ENCODE measurements around the gene TXNDC5.
"Not testable (repeated sequence)": the region's sequence is repeated elsewhere in the genome, so short reads cannot be mapped to it uniquely, and the experiment has no call there.

Gene TXNDC5

DNA sequence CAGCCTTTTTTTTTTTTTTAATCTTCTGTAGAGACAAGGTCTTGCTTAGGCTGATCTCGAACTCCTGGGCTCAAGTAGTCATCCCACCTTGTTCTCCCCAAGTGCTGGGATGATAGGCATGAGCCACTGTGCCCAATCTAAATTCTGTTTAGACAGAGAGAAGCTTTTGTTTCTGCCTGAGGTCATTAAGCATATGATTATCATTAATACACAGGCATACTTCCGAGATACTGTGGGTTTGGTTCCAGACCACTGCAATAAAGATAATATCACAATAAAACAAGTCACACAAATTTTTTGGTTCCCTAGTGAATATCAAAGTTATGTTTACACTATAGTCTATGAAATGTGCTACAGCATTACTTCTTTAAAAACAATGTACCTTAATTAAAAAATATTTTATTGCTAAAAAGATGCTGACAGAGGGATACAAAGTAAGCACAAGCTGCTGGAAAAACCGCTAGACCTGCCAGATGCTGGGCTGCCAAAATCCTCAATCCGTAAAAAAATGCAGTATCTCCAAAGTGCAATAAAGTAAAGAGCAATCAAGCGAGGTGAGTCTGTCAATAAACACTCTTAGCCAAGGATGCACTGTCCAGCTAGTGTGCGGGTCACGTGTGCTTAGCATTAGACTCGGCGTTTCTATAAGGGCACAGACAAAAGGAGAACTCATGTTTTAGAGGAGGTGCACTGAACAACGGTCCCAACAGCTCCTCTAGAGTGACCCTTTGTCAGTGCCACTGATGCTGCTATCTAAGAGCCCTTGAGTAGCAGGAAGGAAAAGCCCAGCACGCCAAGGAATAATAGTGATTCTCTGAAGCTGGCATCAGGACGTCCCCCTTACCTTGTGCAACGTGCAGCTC is 16.1 kb downstream of the TXNDC5 start:
- DNase-seq, result no peak

DNA sequence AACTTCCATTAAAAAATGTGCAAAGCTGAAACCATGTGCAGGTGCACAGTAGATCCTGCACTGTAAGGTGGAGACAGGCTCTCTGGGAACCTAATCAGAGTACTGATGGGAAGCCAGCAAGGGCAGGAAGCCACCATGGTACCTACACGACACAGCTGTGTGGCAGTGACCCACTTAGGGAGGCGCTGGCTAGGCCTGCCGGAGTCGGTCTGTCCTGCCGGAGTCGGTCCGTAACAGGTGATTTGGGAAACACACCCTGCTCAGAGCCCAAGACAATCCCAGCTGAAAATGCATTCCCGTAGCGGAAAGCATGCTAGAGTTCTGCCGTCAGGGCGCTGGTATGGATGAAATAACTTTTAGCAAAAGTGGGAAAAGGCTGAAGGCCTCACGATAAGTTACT is 17.2 kb downstream of the TXNDC5 start:
- no peak for DNase-seq

DNA sequence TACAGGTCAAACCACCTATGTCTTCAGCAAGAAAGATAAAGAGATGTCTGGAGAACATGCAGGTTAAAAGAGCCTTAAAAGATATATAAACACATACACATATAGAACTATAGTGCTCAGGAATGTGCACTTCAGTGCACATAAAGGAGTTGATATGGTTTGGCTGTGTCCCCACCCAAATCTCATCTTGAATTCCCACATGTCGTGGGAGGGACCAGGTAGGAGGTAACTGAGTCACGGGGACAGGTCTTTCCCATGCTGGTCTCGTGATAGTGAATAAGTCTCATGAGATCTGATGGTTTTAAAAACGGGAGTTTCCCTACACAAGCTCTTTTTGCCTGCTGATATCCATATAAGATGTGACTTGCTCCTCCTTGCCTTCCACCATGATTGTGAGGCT is 18.2 kb downstream of the TXNDC5 start:
- not testable (repeated sequence) for DNase-seq

DNA sequence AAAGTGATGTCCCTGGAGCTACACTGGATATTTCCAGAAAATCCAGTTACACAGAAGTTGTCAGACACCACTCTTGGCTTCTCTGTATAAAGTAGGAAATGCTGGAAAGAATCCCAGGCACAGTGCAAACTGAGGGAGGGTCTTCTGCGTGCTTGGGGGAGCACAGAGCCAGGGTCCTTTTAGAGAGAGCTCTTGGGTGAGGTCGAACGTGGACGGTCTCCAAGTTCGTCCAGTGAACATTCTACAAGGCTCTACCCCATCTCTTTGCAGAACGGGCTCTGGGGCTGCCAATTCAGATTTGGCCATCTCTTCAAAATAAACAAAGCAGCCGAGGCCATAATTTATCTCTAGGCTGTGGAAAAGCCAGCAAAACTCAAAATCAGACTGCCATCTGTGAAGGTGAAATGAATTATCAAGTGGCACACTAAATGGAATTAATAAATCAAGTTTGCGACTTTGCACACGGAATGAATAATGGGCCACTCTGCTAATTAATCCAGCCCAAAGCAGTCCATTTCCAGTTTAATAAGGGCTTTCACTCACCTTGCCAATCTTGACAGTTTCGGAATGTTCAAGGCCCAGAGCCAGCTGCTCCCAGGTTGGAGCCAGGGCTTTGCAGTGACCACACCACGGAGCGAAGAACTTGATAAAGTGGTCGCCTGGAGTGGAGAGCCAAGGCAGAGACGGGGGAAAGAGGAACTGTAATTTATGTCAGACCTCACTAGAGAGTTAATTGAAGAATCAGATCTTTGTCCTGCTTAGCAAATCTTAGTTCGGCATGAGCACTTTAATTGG is 19.3 kb downstream of the TXNDC5 start:
- no peak for DNase-seq

DNA sequence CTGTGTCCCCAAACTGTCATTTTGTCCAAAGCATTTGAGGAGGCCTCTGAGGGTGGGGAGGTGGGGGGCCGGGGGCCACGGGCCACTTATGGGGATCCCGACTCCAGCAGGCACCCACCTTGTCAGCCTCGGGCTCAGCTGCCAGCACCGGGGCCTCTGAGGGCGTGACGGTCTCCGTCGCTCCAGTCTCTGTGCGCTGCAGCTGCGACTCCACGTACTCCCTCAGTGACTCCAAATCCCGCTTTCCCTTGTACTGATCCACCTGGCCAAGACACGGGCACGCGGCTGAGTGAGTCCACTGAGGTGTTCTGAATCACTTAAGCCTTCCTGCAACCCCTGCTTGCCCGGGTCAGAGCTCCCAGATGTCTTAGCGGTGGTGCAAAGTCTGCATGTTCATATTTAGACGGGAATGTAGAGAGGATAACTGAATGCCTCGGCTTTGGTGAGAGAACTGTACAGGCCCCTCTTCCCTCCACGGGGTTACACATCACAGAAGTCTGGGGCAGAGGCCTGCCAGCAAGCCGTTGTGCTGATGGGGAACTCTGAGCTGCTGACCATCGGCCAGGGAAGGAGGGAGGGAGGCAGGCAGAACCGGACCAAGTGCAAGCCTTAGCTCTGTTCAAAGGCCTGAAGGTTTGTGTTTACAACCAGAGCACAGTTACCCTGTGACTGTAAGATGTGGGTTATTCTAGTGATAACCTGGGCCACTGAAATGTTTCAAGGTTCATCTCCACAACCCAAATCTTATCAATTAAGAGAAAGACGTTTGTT is 21.8 kb downstream of the TXNDC5 start:
- DNase-seq, result no peak

DNA sequence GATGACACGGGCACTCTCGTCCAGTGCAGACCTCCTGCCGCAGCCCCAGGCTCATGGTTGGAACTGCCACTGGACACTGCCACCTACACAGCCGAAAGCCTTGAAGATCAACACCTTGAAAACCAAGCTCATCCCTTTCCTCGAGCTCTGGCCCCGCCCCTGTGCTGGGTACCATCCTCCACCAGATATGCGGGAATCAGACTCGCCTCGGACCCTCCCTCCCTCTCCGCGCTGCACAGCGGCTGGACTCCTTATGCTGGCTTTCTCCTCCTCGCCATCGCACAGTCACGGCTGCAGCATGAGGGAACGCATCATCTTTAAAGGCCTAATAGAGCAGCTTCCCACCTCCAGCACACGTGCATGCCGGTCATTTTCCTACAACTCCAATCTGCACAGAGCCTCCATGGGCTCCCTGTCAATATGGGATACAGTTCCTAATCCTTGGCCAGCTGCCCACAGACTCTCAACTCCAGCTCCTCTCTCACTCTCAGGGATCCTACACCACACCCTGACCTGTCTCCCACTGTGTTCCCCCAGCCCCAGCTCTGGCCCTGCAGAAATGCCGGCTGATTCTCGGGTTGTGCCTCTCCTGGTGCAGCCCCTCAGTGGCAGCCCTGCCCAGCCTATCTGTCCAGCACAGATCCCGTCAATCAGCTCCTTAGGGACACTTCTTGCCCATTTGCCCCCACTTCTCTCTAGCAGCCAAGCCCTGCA is 23.2 kb downstream of the TXNDC5 start:
- DNase-seq, result no peak

DNA sequence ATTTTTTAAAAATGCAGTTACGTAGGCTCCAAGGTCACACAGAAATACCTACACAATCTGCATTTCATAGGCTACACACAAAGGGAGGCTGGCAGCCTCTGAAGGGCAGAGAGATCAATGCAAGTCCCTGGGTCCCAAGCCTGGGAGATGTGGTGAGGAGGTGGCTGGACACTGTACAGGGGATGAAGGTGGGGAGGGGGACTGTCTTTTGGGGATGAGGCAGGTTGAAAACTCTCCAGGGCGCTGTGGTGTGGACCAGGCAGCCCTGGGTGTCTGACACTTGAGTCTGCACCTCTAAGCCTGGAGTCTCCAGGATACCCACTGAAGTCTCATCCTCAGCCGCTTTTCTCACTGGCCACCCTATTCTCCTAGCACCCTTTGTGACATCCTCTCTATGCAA is 24.5 kb downstream of the TXNDC5 start:
- DNase-seq, result no peak

DNA sequence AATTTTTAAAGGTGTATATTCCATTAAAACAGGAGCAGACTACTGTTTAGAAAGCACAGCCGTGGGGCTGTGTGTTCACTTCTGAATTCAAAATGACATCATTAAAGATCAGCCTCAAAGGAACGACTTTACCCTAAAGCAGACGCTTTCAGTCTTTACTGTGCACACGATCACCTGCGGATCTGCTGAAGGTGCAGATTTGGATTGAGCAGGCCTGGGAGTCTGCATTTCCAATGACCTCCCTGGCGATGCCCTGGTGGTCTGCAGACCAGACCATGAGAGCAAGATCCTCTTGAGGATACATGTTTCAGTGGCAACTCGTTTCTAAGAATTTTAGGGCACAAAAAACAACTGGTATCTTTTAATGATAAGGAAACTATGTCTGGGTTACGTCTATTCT is 27.2 kb downstream of the TXNDC5 start:
- DNase-seq, result no peak

DNA sequence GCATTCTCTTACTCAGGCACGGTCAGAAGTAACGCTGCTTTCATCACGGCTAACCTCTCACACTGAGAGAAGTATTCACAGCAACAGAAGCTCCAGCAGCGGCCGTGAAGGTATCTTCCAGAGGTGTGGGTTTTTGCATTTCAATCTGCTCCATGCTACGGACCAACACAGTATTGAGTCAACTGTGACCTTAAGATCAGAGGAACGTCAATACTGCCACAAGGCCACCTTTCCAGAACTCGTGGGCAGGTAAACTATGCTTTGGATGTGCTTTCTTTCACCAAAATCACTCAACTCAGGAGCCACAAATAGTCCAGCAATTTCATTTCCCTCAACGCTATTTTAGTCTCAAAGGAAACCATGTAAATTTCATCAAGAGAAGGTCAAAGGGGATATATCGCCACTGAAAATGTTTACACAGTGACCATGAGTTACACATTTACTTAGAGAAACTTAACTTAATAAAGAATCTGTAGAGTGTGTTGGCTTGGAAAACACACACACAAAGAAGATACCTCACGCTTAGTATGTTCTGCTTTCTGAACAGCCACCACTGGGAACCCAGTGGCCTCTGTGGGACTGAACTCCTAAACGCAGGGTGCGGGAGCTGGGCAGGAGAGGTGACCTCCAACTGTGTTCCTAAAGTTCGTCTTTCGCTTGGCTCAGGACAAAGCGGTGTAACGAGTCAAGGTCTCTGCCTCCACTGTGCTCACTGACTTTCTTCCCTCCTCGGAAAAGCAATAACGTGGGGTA is 27.9 kb downstream of the TXNDC5 start:
- DNase-seq, result no peak

DNA sequence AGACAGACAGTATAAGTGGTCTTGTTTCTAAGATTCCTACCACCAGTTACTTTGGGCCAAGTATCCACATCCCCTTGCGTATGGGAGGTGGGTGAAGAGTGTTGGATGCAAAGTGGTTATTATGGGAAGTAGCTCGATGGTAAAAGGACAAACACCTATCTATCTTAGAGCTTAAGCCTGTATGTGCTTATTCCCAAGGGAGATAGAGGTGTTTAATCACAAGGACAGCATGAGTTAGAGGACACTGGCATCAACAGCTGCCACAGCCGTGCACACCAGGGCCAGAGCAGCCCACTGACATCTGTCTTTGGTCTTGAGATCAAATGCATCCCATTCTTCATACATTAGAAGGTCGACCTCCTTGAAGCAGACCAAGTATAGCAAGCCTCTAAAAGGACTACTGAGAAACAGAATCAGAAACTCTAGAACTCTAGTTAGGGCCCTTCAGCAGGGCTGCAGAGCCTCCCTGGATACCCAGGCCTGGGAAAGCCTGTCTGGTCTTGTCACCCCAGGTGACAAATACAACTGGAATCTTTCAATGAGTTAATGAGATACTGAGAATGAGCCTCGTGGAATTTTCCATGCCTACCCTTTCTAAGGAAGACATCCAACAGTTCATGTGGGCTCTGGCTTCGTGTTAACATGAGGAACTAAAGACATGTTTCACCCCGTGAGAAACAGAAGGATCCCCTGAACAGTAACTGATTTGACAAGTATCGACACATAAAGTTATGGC is 28.7 kb downstream of the TXNDC5 start:
- DNase-seq, result no peak

DNA sequence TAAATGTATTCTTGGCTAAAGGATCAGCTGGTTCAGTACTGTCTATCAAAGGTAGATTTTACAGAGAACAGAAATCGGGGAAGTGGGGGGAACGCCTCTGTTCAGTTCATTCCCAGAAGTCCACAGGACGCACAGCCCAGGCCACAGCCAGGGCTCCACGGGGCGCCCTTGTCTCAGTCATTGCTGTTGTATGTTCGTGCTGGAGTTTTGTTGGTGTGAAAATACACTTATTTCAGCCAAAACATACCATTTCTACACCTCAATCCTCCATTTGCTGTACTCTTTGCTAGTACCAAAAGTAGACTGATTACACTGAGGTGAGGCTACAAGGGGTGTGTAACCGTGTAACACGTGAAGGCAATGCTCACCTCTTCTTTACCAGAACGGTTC is 29.9 kb downstream of the TXNDC5 start:
- DNase-seq, result no peak

DNA sequence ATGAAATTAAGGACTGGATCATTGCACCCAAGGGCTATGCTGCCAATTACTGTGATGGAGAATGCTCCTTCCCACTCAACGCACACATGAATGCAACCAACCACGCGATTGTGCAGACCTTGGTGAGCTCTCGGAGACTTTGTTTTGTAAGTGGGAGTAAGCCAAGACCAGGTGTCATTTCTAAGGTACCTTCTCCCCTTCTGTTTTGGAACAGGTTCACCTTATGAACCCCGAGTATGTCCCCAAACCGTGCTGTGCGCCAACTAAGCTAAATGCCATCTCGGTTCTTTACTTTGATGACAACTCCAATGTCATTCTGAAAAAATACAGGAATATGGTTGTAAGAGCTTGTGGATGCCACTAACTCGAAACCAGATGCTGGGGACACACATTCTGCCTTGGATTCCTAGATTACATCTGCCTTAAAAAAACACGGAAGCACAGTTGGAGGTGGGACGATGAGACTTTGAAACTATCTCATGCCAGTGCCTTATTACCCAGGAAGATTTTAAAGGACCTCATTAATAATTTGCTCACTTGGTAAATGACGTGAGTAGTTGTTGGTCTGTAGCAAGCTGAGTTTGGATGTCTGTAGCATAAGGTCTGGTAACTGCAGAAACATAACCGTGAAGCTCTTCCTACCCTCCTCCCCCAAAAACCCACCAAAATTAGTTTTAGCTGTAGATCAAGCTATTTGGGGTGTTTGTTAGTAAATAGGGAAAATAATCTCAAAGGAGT is 30.4 kb downstream of the TXNDC5 start:
- DNase-seq, result no peak

DNA sequence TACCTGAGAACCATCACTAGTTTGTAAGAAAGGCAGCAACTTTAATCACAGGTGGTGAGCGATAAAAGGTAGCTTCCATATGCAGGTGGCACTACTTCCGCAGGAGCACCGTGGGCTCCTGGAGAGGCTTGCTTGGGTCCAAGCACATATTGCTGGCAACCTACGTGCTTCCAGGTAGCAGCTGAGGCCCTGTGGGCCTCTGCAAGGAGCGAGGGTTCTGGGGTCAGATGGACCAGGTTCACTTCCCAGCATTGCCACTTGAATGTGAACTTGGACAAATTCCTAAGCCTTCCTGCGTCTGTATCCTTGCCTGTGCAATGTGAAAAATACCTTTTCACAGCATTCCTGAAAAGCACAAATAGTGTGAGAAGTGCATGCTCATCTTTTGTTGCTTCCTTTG is 31.0 kb downstream of the TXNDC5 start:
- DNase-seq, result no peak

DNA sequence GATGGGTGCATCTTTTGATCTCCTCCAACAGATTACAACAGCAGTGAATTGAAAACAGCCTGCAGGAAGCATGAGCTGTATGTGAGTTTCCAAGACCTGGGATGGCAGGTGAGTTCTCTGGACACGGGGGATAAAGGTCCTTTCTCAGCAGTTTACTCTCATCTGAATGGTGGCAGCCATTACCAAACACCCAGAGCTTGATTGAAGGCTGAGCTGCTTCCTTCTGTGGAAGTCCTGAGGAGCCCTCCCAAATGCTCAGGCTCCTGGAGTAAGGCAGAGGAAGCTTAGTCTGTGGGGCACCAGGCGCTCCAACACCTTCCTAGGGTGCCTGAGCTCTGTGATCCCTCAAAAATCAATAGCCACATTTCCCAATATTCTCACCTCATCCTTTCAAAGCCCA is 31.5 kb downstream of the TXNDC5 start:
- no peak for DNase-seq

DNA sequence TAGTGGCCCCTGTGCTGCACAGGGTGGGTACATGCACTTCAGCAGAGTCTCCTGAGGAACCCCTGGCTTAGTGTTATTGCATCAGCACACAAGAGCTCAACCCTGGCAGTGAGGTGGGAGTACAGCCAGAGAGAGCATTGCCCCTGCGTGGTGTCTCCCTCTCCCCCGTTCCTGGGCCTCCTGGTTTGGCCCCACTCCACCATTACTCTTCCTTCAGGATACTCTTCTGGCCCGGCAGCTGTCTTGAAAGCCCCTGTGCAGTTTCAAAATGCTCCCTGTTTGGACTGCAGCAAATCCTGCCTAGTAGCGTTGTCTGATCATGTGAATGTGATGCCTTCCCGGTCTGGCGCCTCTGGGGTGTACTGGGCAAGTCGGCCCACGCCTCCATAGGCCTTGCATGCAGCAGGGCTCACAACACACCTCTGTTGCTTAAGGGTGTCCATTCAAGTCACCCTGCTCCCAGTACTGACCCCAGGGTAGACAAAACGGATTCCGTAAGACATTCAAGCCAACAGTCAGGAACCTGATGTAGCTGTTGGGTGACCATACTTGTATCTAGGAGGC is 32.1 kb downstream of the TXNDC5 start:
- no peak for DNase-seq

DNA sequence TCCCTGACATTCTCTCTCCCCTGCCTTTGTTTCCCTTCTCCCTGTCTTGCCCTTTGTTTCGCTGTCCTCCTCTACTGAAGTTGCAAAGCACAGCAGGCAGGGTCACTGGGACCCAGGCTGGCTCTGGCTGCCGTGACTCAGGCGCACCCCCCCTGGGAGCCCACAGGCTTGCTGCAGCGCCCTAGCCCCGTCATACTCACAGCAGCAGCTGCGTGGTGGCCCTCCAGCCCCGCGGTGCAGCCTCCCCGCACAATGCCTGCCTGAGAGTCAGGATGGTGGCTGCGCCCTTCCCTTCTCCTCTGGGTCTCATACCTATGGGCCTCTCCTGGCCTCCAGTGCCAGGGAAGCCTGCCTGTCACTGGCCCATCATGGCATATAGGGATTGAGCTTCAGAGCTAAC is 41.7 kb downstream of the TXNDC5 start:
- no peak for DNase-seq

DNA sequence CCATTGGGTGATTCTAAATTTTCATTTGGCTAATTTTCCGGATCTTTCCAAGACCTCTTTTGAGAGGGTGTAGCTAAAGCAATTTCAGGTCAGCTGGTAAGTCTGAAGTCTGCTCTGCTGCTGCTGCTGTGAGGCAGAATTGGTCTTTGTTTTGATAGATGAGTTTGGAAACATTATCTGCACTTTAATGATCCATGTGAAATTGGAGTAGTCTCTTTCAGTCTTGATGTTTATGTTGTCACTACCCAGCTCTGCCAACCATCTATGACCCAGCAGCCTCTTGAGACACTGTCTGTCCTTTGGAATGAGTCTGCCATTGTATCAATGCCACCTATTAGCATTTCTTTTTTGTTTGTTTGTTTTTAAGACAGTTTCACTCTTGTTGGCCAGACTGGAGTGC is 44.1 kb downstream of the TXNDC5 start:
- no peak for DNase-seq

DNA sequence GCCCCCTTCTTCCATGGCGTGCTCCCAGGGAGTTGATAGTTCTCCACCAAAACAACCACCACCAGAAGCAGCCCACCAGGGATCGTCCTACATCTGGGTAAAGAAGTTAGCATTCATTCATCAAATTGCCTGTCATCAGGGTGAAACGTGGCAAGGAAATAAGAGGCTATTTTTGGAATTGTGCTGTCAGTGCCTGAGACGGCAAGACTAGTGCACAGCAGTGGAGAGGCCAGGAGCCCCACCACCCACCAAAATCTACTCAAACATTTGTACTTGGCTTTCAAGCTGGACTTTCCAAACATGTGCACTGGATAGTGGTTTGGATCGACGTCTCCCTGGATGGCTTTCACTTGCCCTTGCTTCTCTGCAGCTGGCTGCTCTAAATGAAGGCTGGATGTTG is 44.8 kb downstream of the TXNDC5 start:
- no peak for DNase-seq

DNA sequence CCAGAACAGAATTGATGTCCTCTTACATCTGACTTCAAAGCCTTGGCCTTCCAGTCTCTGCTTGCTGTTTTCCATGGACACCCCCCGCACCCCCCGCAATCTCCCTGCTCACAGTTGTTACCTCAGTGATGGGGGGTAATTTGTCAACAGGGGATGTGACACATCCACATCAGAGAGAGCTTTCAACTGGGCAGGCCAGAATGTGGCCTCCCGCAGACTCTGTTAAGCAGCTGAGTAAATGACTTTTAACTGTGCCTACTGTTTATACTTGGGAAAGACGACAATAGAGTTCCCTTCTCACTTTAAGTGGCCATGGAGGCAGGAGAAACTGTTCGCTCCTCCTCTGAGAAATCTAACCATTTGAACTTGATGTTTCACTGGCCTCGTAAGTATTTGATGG is 51.0 kb downstream of the TXNDC5 start:
- no peak for DNase-seq

DNA sequence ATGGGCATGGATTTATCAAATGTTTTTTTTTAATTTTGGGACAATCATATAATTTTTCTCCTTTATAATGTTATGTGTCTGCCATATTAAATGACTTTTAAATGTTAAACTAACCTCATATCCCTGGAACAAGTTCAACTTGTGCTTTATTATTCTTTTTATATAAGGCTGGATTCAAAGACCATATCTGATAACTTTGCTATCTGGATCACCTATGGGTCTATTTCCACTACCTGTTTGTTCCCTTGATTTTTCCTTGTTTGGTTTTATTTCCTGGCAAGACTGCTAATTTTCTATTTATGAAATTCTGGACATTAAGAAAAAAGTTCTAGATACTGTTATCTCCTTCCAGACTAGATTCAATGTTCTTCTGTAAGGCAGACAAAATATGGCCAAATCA is 58.8 kb downstream of the TXNDC5 start:
- no peak for DNase-seq

Measured in NCI-H526 treated with DMSO at 0.1 percent for 48 hours (cell line).